ENCODE data around the gene CSNK1A1. TPM values are rescaled to one million over a fixed set of nuclear protein-coding genes. Genes with fewer than 3 reads are reported as not detected.

CSNK1A1 gene
- polyA plus RNA-seq, 1 donor, result 129 TPM

DNA sequence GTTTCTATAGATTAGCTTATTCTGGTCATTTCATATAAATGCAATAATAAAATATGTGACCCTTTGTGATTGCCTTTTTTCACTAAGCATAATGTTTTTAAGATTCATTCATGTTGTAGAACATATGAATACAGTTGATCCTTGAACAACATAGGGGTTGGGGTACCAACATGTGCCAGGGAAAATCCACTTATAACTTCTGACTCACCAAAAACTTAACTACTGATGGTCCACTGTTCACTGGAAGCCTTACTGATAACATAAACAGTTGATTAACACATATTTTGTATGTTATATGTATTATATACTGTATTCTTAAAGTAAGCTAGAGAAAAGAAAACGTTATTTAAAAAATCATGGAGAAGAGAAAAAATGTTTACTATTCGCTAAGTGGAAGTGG, 42.1 kb upstream of the CSNK1A1 start:
- H3K4me1 ChIP-seq (ENCODE audit: control insufficient read depth, insufficient read depth, low read length), result no peaks in the 10 kb centered on the region
- H3K27ac ChIP-seq (ENCODE audit: low read length), result no peak overlapping the region
- no peak overlapping the region for H3K4me3 ChIP-seq (ENCODE audit: low read length)
- H3K27me3 ChIP-seq (ENCODE audit: control insufficient read depth, insufficient read depth, low read length), result no peaks in the 10 kb centered on the region
- whole genome bisulfite sequencing (ENCODE audit: insufficient coverage, low lambda C conversion rate), result 79% methylated on average over 2 of the region's 2 CpGs
- H3K36me3 ChIP-seq (ENCODE audit: control insufficient read depth, insufficient read depth, low read length), result peaks cover 3% of the 10 kb centered on the region
- no peaks in the 10 kb centered on the region for H3K9me3 ChIP-seq (ENCODE audit: control insufficient read depth, low read depth, low read length)
- DNase-seq, result no peak

DNA sequence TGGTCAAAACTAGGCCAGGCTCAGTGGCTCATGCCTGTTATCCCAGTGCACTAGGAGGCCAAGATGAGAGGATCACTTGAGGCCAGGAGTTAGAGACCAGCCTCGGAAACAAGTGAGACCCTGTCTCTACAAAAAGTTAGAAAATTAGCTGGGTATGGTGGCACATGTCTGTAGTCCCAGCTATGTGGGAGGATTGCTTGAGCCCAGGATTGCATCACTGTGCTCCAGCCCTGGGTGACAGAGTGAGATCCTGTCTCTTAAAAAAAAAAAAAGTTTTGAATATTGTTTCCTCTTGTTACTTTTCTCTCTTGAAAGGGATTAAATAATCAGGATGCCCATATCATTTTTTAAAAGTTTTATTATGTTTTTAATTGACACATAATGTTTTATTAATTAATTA, 37.7 kb upstream of the CSNK1A1 start:
- WGBS (ENCODE audit: insufficient coverage, low lambda C conversion rate), result no CpG with 5 or more reads among the region's 1 CpG
- no peaks in the 10 kb centered on the region for H3K9me3 ChIP-seq (ENCODE audit: control insufficient read depth, low read depth, low read length)
- DNase-seq, result no peak
- H3K36me3 ChIP-seq (ENCODE audit: control insufficient read depth, insufficient read depth, low read length), result no peaks in the 10 kb centered on the region
- H3K4me3 ChIP-seq (ENCODE audit: low read length), result no peak overlapping the region
- H3K27me3 ChIP-seq (ENCODE audit: control insufficient read depth, insufficient read depth, low read length), result no peaks in the 10 kb centered on the region
- peaks cover 5% of the 10 kb centered on the region for H3K4me1 ChIP-seq (ENCODE audit: control insufficient read depth, insufficient read depth, low read length)
- H3K27ac ChIP-seq (ENCODE audit: low read length), result no peak overlapping the region

DNA sequence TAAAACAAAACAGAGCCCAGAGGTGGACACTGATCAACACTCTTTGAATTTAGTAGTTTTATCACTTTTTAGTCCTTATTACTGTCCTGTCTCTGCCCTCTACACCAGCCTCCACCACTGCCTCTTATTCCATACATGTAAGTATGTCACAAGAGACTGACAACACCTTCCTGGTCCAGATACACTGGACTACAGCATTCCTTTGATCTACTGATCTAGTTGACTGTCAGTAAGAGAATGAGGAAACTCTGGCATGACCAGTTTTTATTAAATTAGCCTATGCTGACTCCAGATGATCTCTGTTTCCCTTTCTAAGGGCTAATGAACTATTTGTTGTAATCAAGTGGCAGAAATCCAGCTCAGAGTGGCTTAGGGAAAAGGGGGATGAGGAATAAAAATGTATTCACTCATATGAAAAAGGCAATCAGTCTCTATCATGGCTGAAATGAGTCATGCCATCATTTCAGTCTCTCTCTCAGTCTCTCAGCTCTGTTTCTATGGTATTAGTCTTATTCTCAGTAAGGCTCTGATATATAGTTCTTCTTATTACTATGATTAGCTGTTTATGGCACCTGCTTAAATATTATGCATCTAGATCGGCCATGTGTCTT, 35.6 kb upstream of the CSNK1A1 start:
- no peaks in the 10 kb centered on the region for H3K9me3 ChIP-seq (ENCODE audit: control insufficient read depth, low read depth, low read length)
- H3K36me3 ChIP-seq (ENCODE audit: control insufficient read depth, insufficient read depth, low read length), result no peaks in the 10 kb centered on the region
- DNase-seq, result peak; percentile 76 to 80
- no peak overlapping the region for H3K4me3 ChIP-seq (ENCODE audit: low read length)
- H3K27ac ChIP-seq (ENCODE audit: low read length), result peak overlapping the region; percentile 16
- peaks cover 5% of the 10 kb centered on the region for H3K4me1 ChIP-seq (ENCODE audit: control insufficient read depth, insufficient read depth, low read length)
- WGBS (ENCODE audit: insufficient coverage, low lambda C conversion rate), result no CpG with 5 or more reads among the region's 1 CpG
- no peaks in the 10 kb centered on the region for H3K27me3 ChIP-seq (ENCODE audit: control insufficient read depth, insufficient read depth, low read length)

DNA sequence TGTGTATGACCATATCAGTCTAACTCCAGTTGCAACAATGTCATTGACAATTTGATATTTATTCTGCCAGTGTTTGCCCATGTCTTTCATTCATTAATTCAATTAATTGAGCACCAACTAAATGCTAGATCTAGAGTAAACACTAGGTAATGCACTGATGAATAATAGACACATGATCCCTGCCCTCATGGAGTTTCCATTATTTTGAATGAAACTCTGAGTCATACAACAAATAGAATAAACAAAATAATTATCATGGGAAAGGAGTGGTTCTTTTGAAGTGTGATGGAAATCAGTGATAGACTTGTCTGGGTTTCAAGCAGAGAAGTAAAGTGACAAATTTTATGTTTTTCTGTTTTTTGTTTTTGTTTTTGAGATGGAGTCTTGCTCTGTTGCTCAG, 34.7 kb upstream of the CSNK1A1 start:
- Histone ChIP-seq H3K36me3 (ENCODE audit: control insufficient read depth, insufficient read depth, low read length) (no peaks in the 10 kb centered on the region), H3K27ac (ENCODE audit: low read length) (no peak overlapping the region), H3K4me1 (ENCODE audit: control insufficient read depth, insufficient read depth, low read length) (peaks cover 8% of the 10 kb centered on the region), H3K27me3 (ENCODE audit: control insufficient read depth, insufficient read depth, low read length) (no peaks in the 10 kb centered on the region), H3K9me3 (ENCODE audit: control insufficient read depth, low read depth, low read length) (no peaks in the 10 kb centered on the region), H3K4me3 (ENCODE audit: low read length) (no peak overlapping the region)
- no peak for DNase-seq

DNA sequence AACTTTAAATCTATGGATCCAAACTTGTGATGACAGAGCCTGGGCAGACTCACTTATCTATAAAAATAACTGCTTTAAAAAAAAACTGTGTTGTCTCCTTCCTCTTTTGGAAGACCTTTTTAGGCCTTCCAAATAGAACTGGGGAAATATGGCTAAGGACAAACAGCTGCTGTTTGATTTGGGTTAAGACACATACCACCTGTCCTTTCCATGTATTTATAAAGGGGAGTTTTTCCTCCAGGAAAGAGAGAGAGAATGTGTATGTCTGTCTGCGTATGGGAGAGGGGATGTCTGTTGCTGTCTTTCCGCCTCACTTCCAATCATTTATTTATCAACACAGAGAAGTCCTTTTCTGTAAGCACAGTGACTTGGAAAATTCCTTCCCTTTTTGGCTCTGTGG, 32.9 kb upstream of the CSNK1A1 start:
- Histone ChIP-seq H3K27ac (ENCODE audit: low read length) (no peak overlapping the region), H3K36me3 (ENCODE audit: control insufficient read depth, insufficient read depth, low read length) (no peaks in the 10 kb centered on the region), H3K4me1 (ENCODE audit: control insufficient read depth, insufficient read depth, low read length) (peaks cover 11% of the 10 kb centered on the region), H3K4me3 (ENCODE audit: low read length) (no peak overlapping the region), H3K27me3 (ENCODE audit: control insufficient read depth, insufficient read depth, low read length) (no peaks in the 10 kb centered on the region), H3K9me3 (ENCODE audit: control insufficient read depth, low read depth, low read length) (no peaks in the 10 kb centered on the region)
- no peak for DNase-seq
- no CpG with 5 or more reads among the region's 2 CpGs for WGBS (ENCODE audit: insufficient coverage, low lambda C conversion rate)

DNA sequence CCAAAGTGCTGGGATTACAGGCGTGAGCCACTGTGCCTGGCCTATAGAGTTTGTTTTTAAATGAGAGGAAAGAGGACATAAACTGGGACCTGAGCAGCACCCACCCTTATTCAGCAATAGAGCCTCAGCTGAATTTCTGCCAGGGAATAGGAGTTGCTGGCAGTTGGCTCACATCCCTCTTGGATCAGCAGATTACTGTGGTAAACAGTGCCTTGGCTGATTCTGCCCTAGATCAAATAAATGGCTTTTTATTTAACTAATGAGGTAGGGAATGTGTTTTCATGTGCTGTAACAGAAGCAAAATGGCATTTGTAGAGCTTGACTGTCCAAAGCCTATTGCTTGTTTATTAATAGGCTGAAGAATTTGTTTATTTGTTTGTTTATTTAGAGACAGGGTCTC, 32.2 kb upstream of the CSNK1A1 start:
- Histone ChIP-seq H3K4me3 (ENCODE audit: low read length) (no peak overlapping the region), H3K27me3 (ENCODE audit: control insufficient read depth, insufficient read depth, low read length) (no peaks in the 10 kb centered on the region), H3K4me1 (ENCODE audit: control insufficient read depth, insufficient read depth, low read length) (peaks cover 11% of the 10 kb centered on the region), H3K9me3 (ENCODE audit: control insufficient read depth, low read depth, low read length) (no peaks in the 10 kb centered on the region), H3K27ac (ENCODE audit: low read length) (no peak overlapping the region), H3K36me3 (ENCODE audit: control insufficient read depth, insufficient read depth, low read length) (no peaks in the 10 kb centered on the region)
- no peak for DNase-seq
- WGBS (ENCODE audit: insufficient coverage, low lambda C conversion rate), result no CpG with 5 or more reads among the region's 1 CpG

DNA sequence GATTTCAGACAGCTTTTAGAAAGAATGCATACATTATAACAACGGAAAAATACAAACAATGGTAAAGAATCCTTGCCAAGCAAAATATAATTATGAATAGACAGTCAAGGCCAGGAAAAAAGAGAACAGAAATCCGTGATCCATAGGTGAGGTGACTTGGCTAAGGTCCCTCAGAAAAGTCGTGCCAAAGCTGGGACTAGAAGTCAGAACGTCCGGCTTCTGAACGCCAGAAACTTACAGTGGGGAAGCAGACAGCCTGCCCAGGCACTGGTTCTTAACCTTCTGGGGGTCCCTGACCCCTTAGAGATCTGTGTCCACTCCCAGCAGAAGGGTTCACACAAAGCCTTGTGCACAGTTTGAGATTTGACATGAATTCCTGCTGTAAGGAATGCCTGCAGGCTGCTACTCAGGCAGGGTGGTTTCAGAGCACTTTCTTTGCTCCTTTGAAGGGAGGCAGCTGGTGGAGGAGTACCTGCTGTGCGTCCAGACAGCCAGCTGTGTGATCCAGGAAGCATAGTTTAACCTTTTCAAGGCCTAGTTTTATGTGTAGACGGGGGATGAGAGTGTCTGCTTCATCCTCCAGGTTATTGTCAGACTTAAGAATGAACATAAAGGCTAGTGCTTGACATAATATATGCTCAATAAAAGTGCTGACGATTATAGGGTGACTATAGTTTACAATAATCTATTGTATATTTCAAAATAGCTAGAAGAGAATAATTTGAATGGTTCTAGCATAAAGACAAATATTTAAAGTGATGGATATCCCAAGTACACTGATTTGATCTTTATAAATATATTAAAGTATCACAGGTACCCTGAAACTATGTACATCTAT, 30.9 kb upstream of the CSNK1A1 start:
- 60% methylated on average over 1 of the region's 9 CpGs for WGBS (ENCODE audit: insufficient coverage, low lambda C conversion rate)
- Histone ChIP-seq H3K27me3 (ENCODE audit: control insufficient read depth, insufficient read depth, low read length) (no peaks in the 10 kb centered on the region), H3K4me1 (ENCODE audit: control insufficient read depth, insufficient read depth, low read length) (peaks cover 8% of the 10 kb centered on the region), H3K27ac (ENCODE audit: low read length) (peak overlapping the region; percentile 6), H3K4me3 (ENCODE audit: low read length) (peak overlapping the region; percentile 62), H3K9me3 (ENCODE audit: control insufficient read depth, low read depth, low read length) (no peaks in the 10 kb centered on the region), H3K36me3 (ENCODE audit: control insufficient read depth, insufficient read depth, low read length) (no peaks in the 10 kb centered on the region)
- DNase-seq, result peak in 1 of 2 donors; percentile 42

DNA sequence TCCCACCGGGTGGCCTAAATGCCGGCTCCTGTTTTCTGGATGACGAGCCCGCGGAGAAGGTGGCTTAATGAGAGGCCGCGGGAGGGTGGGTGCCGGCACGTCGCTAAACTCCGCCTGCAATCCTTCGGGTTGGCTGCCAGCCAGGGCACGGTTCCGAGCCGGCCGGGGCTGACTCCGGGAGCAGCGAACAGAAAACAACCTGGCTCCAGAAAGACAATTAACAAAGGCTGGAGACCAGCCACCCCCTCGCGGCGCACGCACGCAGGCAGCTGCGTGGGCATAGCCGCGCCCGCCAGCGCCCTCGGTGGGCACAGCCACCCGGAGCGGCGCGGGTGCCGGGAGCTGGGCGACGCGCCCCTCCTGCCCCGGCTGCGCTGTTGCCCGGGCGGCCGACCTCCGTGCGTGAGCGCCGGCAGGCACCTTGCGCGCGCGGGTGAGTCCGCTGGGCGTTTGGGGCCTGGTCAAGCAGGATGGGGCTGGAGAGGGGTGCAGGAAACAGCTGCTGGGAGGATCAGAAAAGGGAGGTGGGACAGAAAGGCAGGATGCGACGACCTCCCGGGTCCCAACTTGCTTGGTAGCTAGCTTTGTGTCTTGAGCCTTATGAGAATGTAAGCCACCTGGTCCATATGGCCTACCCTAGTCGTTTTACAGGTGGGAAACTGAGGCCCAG, 30.1 kb upstream of the CSNK1A1 start, which contains the start of gene ARHGEF37:
Gene ARHGEF37 (plus strand): TSS at position 307 of the 670 bp plus-strand sequence. CDS start 16,272 bp downstream, outside the sequence.
- no CpG with 5 or more reads among the region's 56 CpGs for WGBS (ENCODE audit: insufficient coverage, low lambda C conversion rate)
- Histone ChIP-seq H3K36me3 (ENCODE audit: control insufficient read depth, insufficient read depth, low read length) (no peaks in the 10 kb centered on the region), H3K4me3 (ENCODE audit: low read length) (peak within 1 kb of the TSS; percentile 62), H3K27me3 (ENCODE audit: control insufficient read depth, insufficient read depth, low read length) (no peaks in the 10 kb centered on the region), H3K27ac (ENCODE audit: low read length) (peak within 1 kb of the TSS; percentile 59), H3K4me1 (ENCODE audit: control insufficient read depth, insufficient read depth, low read length) (peaks cover 6% of the 10 kb centered on the region), H3K9me3 (ENCODE audit: control insufficient read depth, low read depth, low read length) (no peaks in the 10 kb centered on the region)
- DNase-seq, result peak; percentile 72 to 89

DNA sequence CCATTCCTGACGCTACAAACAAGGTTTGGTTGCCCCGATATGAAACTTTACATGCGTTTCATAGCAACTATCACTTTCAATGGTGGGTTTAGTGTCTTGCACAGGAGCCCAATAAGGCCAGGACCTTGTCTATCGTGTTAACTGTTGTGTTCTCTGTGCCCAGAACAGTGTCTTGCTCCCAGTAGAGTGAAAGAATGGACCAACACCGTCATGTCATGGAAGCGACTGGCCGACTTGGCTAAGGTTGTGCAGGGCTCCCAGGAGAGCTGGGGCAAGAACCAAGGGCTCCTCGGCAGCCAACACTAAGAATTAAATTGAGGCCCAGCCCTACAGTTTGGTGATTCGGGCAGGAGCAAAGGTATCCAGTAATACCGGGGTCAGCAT, 29.6 kb upstream of the CSNK1A1 start:
- Histone ChIP-seq H3K27ac (ENCODE audit: low read length) (peak overlapping the region; percentile 59), H3K4me3 (ENCODE audit: low read length) (peak overlapping the region; percentile 62), H3K4me1 (ENCODE audit: control insufficient read depth, insufficient read depth, low read length) (peaks cover 6% of the 10 kb centered on the region), H3K9me3 (ENCODE audit: control insufficient read depth, low read depth, low read length) (no peaks in the 10 kb centered on the region), H3K36me3 (ENCODE audit: control insufficient read depth, insufficient read depth, low read length) (no peaks in the 10 kb centered on the region), H3K27me3 (ENCODE audit: control insufficient read depth, insufficient read depth, low read length) (no peaks in the 10 kb centered on the region)
- no CpG with 5 or more reads among the region's 10 CpGs for WGBS (ENCODE audit: insufficient coverage, low lambda C conversion rate)
- no peak for DNase-seq

DNA sequence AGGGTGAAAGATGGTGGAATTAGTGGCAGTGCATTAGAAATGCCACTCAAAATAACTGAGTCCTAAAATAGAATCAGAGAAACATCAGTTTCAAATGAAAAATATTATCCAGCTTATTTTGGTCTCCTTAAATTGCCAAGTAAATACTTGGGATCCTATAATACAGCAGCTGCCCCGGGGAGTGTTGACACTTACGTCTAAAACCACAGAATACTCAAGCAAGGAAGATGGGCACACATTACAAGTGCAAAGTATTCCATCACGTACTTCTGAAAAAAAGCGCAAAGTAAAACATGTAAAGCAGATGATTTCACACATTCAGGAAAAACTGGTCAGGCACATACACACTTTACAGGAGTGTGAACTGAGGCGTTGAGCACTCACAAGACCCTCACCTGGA, 27.7 kb upstream of the CSNK1A1 start:
- no peaks in the 10 kb centered on the region for H3K9me3 ChIP-seq (ENCODE audit: control insufficient read depth, low read depth, low read length)
- no peak for DNase-seq
- H3K4me3 ChIP-seq (ENCODE audit: low read length), result no peak overlapping the region
- no peaks in the 10 kb centered on the region for H3K27me3 ChIP-seq (ENCODE audit: control insufficient read depth, insufficient read depth, low read length)
- H3K27ac ChIP-seq (ENCODE audit: low read length), result no peak overlapping the region
- no CpG with 5 or more reads among the region's 5 CpGs for WGBS (ENCODE audit: insufficient coverage, low lambda C conversion rate)
- H3K4me1 ChIP-seq (ENCODE audit: control insufficient read depth, insufficient read depth, low read length), result peaks cover 6% of the 10 kb centered on the region
- H3K36me3 ChIP-seq (ENCODE audit: control insufficient read depth, insufficient read depth, low read length), result no peaks in the 10 kb centered on the region

Data from large intestine (tissue), 3 donors.